ENCODE results near the gene COMMD6. TPM values are rescaled to one million over a fixed set of nuclear protein-coding genes. Genes with fewer than 3 reads are reported as not detected.

COMMD6 gene
- total RNA-seq, 1 donor from 2014 or later: 174 TPM

- Mint-ChIP-seq H3K27me3 (peaks cover 4% of the 10 kb centered on the region), H3K9me3 (no peaks in the 10 kb centered on the region), H3K27ac (no peak overlapping the region), H3K4me3 (no peak overlapping the region), H3K36me3 (ENCODE audit: low read depth) (no peaks in the 10 kb centered on the region), H3K4me1 (no peaks in the 10 kb centered on the region)
- no peak for ATAC-seq (ENCODE audit: low read depth)
- ChIA-PET CTCF (no interaction called here), POLR2A (no interaction called here)
- intact Hi-C loops (cut with micrococcal nuclease): no loop called here
- DNase-seq: no peak
- TF ChIP-seq, protein P1, sequence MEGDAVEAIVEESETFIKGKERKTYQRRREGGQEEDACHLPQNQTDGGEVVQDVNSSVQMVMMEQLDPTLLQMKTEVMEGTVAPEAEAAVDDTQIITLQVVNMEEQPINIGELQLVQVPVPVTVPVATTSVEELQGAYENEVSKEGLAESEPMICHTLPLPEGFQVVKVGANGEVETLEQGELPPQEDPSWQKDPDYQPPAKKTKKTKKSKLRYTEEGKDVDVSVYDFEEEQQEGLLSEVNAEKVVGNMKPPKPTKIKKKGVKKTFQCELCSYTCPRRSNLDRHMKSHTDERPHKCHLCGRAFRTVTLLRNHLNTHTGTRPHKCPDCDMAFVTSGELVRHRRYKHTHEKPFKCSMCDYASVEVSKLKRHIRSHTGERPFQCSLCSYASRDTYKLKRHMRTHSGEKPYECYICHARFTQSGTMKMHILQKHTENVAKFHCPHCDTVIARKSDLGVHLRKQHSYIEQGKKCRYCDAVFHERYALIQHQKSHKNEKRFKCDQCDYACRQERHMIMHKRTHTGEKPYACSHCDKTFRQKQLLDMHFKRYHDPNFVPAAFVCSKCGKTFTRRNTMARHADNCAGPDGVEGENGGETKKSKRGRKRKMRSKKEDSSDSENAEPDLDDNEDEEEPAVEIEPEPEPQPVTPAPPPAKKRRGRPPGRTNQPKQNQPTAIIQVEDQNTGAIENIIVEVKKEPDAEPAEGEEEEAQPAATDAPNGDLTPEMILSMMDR (IDR thresholded peaks at IDR 0.05): no peak
Measured at GRCh38 chr13:75495938-75496337, 41.7 kb downstream of the COMMD6 start.

GRCh38 chr13:75494491-75494890 is 43.1 kb downstream of the COMMD6 start:
- no peaks in the 10 kb centered on the region for H3K9me3 Mint-ChIP-seq
- ChIA-PET POLR2A (no interaction called here), CTCF (no interaction called here)
- TF ChIP-seq, protein P1 (IDR thresholded peaks at IDR 0.05): no peak
- no peaks in the 10 kb centered on the region for H3K36me3 Mint-ChIP-seq (ENCODE audit: low read depth)
- no peak overlapping the region for H3K4me3 Mint-ChIP-seq
- DNase-seq (no peak), ATAC-seq (ENCODE audit: low read depth) (no peak)
- no peak overlapping the region for H3K27ac Mint-ChIP-seq
- intact Hi-C loops (cut with micrococcal nuclease): no loop called here
- H3K27me3 Mint-ChIP-seq: peaks cover 4% of the 10 kb centered on the region
- no peaks in the 10 kb centered on the region for H3K4me1 Mint-ChIP-seq

DNA sequence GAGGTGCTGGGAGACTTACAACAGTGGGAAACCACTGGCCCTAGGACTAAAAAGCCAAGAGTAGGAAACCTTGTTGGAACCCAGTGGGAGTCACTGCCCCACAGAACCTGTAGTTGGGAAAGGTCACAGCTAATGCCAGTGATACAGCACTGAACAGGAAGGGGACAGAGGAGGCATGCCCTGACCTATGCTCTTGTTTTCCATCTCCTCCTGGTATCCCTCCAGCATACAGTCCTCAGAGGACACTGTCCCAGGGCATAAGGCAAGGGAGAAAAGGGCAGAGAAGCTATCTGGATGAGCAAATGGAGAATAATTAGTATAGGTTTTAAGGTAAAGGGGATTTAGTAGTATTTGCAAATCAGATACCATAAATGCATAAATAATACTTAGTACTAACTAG is 44.5 kb downstream of the COMMD6 start:
- H3K4me3 Mint-ChIP-seq: no peak overlapping the region
- intact Hi-C loops (cut with micrococcal nuclease): no loop called here
- no peak overlapping the region for H3K27ac Mint-ChIP-seq
- H3K27me3 Mint-ChIP-seq: peaks cover 2% of the 10 kb centered on the region
- ATAC-seq (ENCODE audit: low read depth) (no peak), DNase-seq (no peak)
- H3K36me3 Mint-ChIP-seq (ENCODE audit: low read depth): no peaks in the 10 kb centered on the region
- H3K4me1 Mint-ChIP-seq: no peaks in the 10 kb centered on the region
- no peaks in the 10 kb centered on the region for H3K9me3 Mint-ChIP-seq
- TF ChIP-seq, protein P1 (IDR thresholded peaks at IDR 0.05): no peak
- CTCF ChIA-PET: interaction anchor here (1.8 kb wide), 1 partner anchor 11 kb away, joined by 4 read pairs; the partner anchor contains the start of gene TBC1D4
- POLR2A ChIA-PET: no interaction called here

DNA sequence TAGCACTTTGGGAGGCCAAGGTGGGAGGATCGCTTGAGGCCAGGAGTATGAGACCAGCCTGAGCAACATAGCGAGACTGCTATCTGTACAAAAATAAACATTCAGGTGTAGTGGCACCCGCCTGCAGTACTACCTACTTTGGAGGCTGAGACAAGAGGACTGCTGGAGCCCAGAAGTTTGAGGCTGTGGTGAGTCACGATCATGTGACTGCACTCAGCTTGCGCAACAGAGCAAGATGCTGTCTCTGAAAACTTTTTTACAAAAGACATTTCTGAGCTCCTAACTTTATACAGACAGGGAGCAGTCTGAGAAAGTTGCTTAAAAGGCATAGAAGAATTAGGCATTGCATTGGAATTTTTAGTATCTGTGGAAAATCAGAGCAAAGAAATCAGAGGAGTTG is 45.3 kb downstream of the COMMD6 start:
- Mint-ChIP-seq H3K27me3 (peaks cover 4% of the 10 kb centered on the region), H3K4me1 (no peaks in the 10 kb centered on the region), H3K36me3 (ENCODE audit: low read depth) (no peaks in the 10 kb centered on the region), H3K27ac (no peak overlapping the region), H3K4me3 (no peak overlapping the region), H3K9me3 (no peaks in the 10 kb centered on the region)
- ChIA-PET CTCF (interaction anchor here (1.8 kb wide), 1 partner anchor 10 kb away, joined by 4 read pairs; the partner anchor contains the start of gene TBC1D4), POLR2A (no interaction called here)
- ATAC-seq (ENCODE audit: low read depth) (no peak), DNase-seq (no peak)
- TF ChIP-seq, protein P1 (IDR thresholded peaks at IDR 0.05): no peak
- intact Hi-C loops (cut with micrococcal nuclease): no loop called here

DNA sequence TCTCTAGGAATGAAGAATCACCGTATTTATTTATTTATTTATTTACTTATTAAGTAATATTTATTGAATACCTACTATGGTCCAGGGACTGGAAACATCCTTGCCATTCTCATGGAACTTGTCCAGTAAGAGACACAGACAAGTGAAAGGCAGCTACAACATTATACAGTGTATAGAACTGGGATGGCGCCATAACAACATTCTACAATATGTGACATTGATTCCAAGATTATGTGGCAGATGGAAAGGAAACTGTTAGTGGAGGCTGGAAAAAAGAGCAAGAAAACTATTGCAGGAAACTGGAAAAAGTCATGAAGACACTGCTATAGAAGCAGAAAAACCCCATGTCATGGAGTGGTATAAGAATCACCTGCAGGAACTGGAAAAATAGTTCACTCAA is 46.3 kb downstream of the COMMD6 start:
- ChIA-PET CTCF (interaction anchor here (1.8 kb wide), 1 partner anchor 9 kb away, joined by 4 read pairs; the partner anchor contains the start of gene TBC1D4), POLR2A (no interaction called here)
- no peak overlapping the region for H3K27ac Mint-ChIP-seq
- H3K4me3 Mint-ChIP-seq: no peak overlapping the region
- intact Hi-C loops (cut with micrococcal nuclease): no loop called here
- H3K36me3 Mint-ChIP-seq (ENCODE audit: low read depth): no peaks in the 10 kb centered on the region
- DNase-seq (no peak), ATAC-seq (ENCODE audit: low read depth) (no peak)
- no peaks in the 10 kb centered on the region for H3K9me3 Mint-ChIP-seq
- H3K4me1 Mint-ChIP-seq: no peaks in the 10 kb centered on the region
- TF ChIP-seq, protein P1 (IDR thresholded peaks at IDR 0.05): no peak
- peaks cover 9% of the 10 kb centered on the region for H3K27me3 Mint-ChIP-seq
